K562 (cell line): ENCODE data around the gene FAF2. TPM values are rescaled to one million over a fixed set of nuclear protein-coding genes. Genes with fewer than 3 reads are reported as not detected.
A peak's percentile ranks its signal among the peaks of the same experiment; 100 is the strongest.

Experiments used
- ATAC-seq: fragments of 200-7000 bp; cut with Tn5 transposase; 3 replicates; pipeline ENCODE4 v1.9.1; 2020; ENCODE audit warnings: moderate library complexity
- BruUV-seq: library from RNA; stranded (reverse); fragments of 400-500 nt; replicated peaks from 2 replicates; lab custom pipeline; 2021; lab: Mats Ljungman, UMichigan
- CTCF ChIA-PET: fragments of 300-600 bp; formaldehyde crosslinking; extraction: SDS; loops from one replicate; lab custom pipeline; 2021; ENCODE audit warnings: low intra/inter-chr PET ratio; lab: Yijun Ruan, JAX
- POLR2A ChIA-PET: fragments of 300-600, 350-650 bp; sonication (Branson Sonifier 250); formaldehyde crosslinking; extraction: SDS; loops from one replicate; lab custom pipeline; 2021; ENCODE audit warnings: antibody characterized with exemption, inconsistent platforms; lab: Yijun Ruan, JAX
- DNase-seq, 4 experiments: peaks; one replicate each; pipeline versions ENCODE4 v3.0.0 to v3.0.0-alpha.2; 2011 to 2018; ENCODE audit warnings: low spot score in 3 of 4, mixed read lengths in 3 of 4; ENCODE audit errors: extremely low read depth in 1 of 4
- FAIRE-seq: peaks from 2 replicates; lab custom pipeline; 2011; peaks lifted over from hg19 to GRCh38; lab: Jason Lieb, UNC
- H2AFZ ChIP-seq: 2 replicates; pipeline ENCODE4 v1.6.0; 2011; ENCODE audit warnings: low read depth, low read length, control low read depth, inconsistent platforms
- H3K27ac ChIP-seq: fragments of 200-600 bp; 3 replicates; pipeline ENCODE4 v1.8.0; 2011; ENCODE audit warnings: low read depth, mild to moderate bottlenecking, control low read depth, inconsistent platforms, low read length, moderate library complexity, mixed read lengths; ENCODE audit errors: extremely low read depth
- H3K27me3 ChIP-seq, 2 experiments: fragments of 300-600 bp in 1 of 2; 2 replicates in 1 of 2; 3 replicates in 1 of 2; pipeline versions ENCODE4 v1.6.0 to v1.8.0; 2011; ENCODE audit warnings: inconsistent platforms in 2 of 2, low read length in 2 of 2, mild to moderate bottlenecking in 1 of 2, mixed read lengths in 1 of 2, moderate library complexity in 1 of 2; ENCODE audit not compliant: control insufficient read depth in 2 of 2, insufficient read depth in 2 of 2
- H3K36me3 ChIP-seq: fragments of 300-600 bp; 3 replicates; pipeline ENCODE4 v1.8.0; 2011; ENCODE audit warnings: mild to moderate bottlenecking, low read length, inconsistent platforms; ENCODE audit not compliant: control insufficient read depth, insufficient read depth
- H3K4me1 ChIP-seq, 2 experiments: fragments of 200-600 bp in 1 of 2; replicated peaks in 1 of 2; 2 replicates in 1 of 2; 3 replicates in 1 of 2; pipeline versions ENCODE4 v1.5.1 to v1.8.0; 2011; ENCODE audit warnings: inconsistent platforms in 2 of 2, low read length in 2 of 2, mild to moderate bottlenecking in 1 of 2, mixed read lengths in 1 of 2, moderate library complexity in 1 of 2; ENCODE audit not compliant: control insufficient read depth in 2 of 2, insufficient read depth in 2 of 2
- H3K4me2 ChIP-seq: 2 replicates; pipeline ENCODE4 v1.6.1; 2011; ENCODE audit warnings: low read length, control low read depth, inconsistent platforms, mixed read lengths; ENCODE audit not compliant: insufficient read depth
- H3K4me3 ChIP-seq: fragments of 200-600 bp; sonication (generic), shearing (Covaris generic); 2 replicates; pipeline ENCODE4 v1.5.1; 2016; ENCODE audit warnings: control low read depth, inconsistent platforms
- H3K79me2 ChIP-seq: fragments of 200-600 bp; 3 replicates; pipeline ENCODE4 v1.8.0; 2011; ENCODE audit warnings: low read length, inconsistent platforms; ENCODE audit not compliant: control insufficient read depth, insufficient read depth
- H3K9ac ChIP-seq, 2 experiments: 2 replicates each; pipeline versions ENCODE4 v1.6.0 to v1.6.1; 2011; ENCODE audit warnings: low read depth in 2 of 2, low read length in 2 of 2, control low read depth in 1 of 2, inconsistent platforms in 1 of 2, mild to moderate bottlenecking in 1 of 2, mixed read lengths in 1 of 2; ENCODE audit not compliant: insufficient read depth in 1 of 2
- H3K9me1 ChIP-seq: one replicate; pipeline ENCODE4 v1.6.0; 2011; ENCODE audit warnings: inconsistent platforms, mild to moderate bottlenecking, low read length, moderate library complexity; ENCODE audit not compliant: control insufficient read depth, insufficient read depth
- H3K9me3 ChIP-seq: replicated peaks from 2 replicates; pipeline ENCODE4 v1.5.1; 2011; ENCODE audit warnings: low read depth, low read length, inconsistent platforms; ENCODE audit not compliant: control insufficient read depth, insufficient read depth
- H4K20me1 ChIP-seq: replicated peaks from 2 replicates; pipeline ENCODE4 v1.6.1; 2011; ENCODE audit warnings: low read length, inconsistent platforms, mixed read lengths; ENCODE audit not compliant: control insufficient read depth, insufficient read depth
- ADNP ChIP-seq: fragments of 200-800 bp; sonication (Bioruptor generic); IDR thresholded peaks from 2 replicates; pipeline ENCODE4 v1.6.1; 2016; ENCODE audit warnings: missing genetic modification characterization, missing compliant biosample characterization
- BCOR ChIP-seq: fragments of 450-650 bp; IDR thresholded peaks from 2 replicates; pipeline ENCODE4 v1.6.1; 2016
- CBX1 ChIP-seq: sonication (generic); IDR thresholded peaks from 2 replicates; pipeline ENCODE4 v1.6.1; 2016; ENCODE audit warnings: antibody characterized with exemption, low read depth, mild to moderate bottlenecking
- CBX3 ChIP-seq, 2 experiments: IDR thresholded peaks; 1 replicate in 1 of 2; 2 replicates in 1 of 2; pipeline ENCODE4 v1.6.1; 2012; ENCODE audit warnings: inconsistent platforms in 2 of 2, low read length in 2 of 2, borderline replicate concordance in 1 of 2, control low read depth in 1 of 2
- CHD4 ChIP-seq: fragments of 200-600 bp; sonication (generic); IDR thresholded peaks from 3 replicates; pipeline ENCODE4 v1.6.1; 2012; ENCODE audit warnings: low read depth, mild to moderate bottlenecking, mixed read lengths, low read length, inconsistent platforms; ENCODE audit not compliant: insufficient read depth, insufficient replicate concordance, poor library complexity, severe bottlenecking
- DIDO1 ChIP-seq: fragments of 450-650 bp; IDR thresholded peaks from 2 replicates; pipeline ENCODE4 v1.6.1; 2016; ENCODE audit warnings: low read depth, missing biosample characterization, missing genetic modification characterization
- HDAC2 ChIP-seq: fragments of 450-650 bp; IDR thresholded peaks from 2 replicates; pipeline ENCODE4 v1.6.1; 2016; ENCODE audit warnings: mild to moderate bottlenecking
- KDM1A ChIP-seq, 2 experiments: fragments of 450-650 bp; IDR thresholded peaks; 2 replicates each; pipeline ENCODE4 v1.6.1; 2016; ENCODE audit warnings: mild to moderate bottlenecking in 2 of 2
- MYBL2 ChIP-seq, 2 experiments: fragments of 450-650 bp in 1 of 2; sonication (generic) in 1 of 2; formaldehyde crosslinking in 1 of 2; IDR thresholded peaks; 2 replicates each; pipeline versions ENCODE4 v1.6.1 to v1.8.1; 2017 to 2022; ENCODE audit warnings: borderline replicate concordance in 1 of 2, inconsistent platforms in 1 of 2, low read depth in 1 of 2, mild to moderate bottlenecking in 1 of 2, missing genetic modification reagents in 1 of 2, moderate library complexity in 1 of 2
- MYNN ChIP-seq, 2 experiments: sonication (generic); formaldehyde crosslinking in 1 of 2; IDR thresholded peaks; 2 replicates each; pipeline versions ENCODE4 v1.5.0 to v1.6.1; 2016 to 2020; ENCODE audit warnings: antibody characterized with exemption in 1 of 2, missing genetic modification reagents in 1 of 2
- NR4A1 ChIP-seq, 2 experiments: fragments of 250-450 bp in 1 of 2; fragments of 450-650 bp in 1 of 2; sonication (Bioruptor Pico) in 1 of 2; IDR thresholded peaks; 2 replicates each; pipeline versions ENCODE4 v1.4.0 to v1.6.1; 2016 to 2020; ENCODE audit warnings: mild to moderate bottlenecking in 2 of 2, missing compliant biosample characterization in 1 of 2, missing genetic modification characterization in 1 of 2, moderate library complexity in 1 of 2
- PTBP1 ChIP-seq: fragments of 200-400 bp; formaldehyde crosslinking; IDR thresholded peaks from 2 replicates; pipeline ENCODE4 v1.6.1; 2017; ENCODE audit warnings: low read depth, low read length
- RBM25 ChIP-seq: fragments of 200-400 bp; formaldehyde crosslinking; IDR thresholded peaks from 2 replicates; pipeline ENCODE4 v1.6.1; 2018; ENCODE audit warnings: low read length, low read depth, moderate library complexity; ENCODE audit not compliant: severe bottlenecking
- RCOR1 ChIP-seq, 2 experiments: IDR thresholded peaks; 2 replicates each; pipeline ENCODE4 v1.6.1; 2012; ENCODE audit warnings: low read depth in 2 of 2, low read length in 2 of 2, borderline replicate concordance in 1 of 2, improper control_type of control experiment in 1 of 2
- SMARCA5 ChIP-seq: fragments of 450-650 bp; IDR thresholded peaks from 2 replicates; pipeline ENCODE4 v1.6.1; 2016
- ZKSCAN3 ChIP-seq: fragments of 250-450 bp; sonication (Bioruptor Pico); IDR thresholded peaks from 2 replicates; pipeline ENCODE4 v1.4.0; 2020
- ZKSCAN8 ChIP-seq: fragments of 200-800 bp; sonication (Bioruptor generic); IDR thresholded peaks from 2 replicates; pipeline ENCODE4 v1.6.1; 2016; ENCODE audit warnings: missing genetic modification characterization, missing compliant biosample characterization
- ZNF121 ChIP-seq: sonication (generic); formaldehyde crosslinking; conservative IDR thresholded peaks from 2 replicates; pipeline ENCODE4 v1.8.0; 2022; ENCODE audit warnings: missing genetic modification reagents
- WGBS: fragments of 100-300 bp; shearing (Covaris generic); methylation state at CpG from one replicate; pipeline ENCODE4 v1.1.6; 2016; ENCODE audit warnings: low coverage, mixed read lengths; ENCODE audit not compliant: insufficient coverage; ENCODE audit errors: missing lambda C conversion rate; 5-methylcytosine and 5-hydroxymethylcytosine counted together
- in situ Hi-C: fragments of 300-500 bp; cut with MboI; formaldehyde crosslinking; loops from 4 replicates; pipeline ENCODE4 v1.15.0; 2018; ENCODE audit warnings: inconsistent platforms, mixed read lengths
- intact Hi-C: fragments of 100-400 bp; cut with micrococcal nuclease; formaldehyde crosslinking; loops from 2 replicates; pipeline ENCODE4 v1.14.2; 2022
- polyA plus RNA-seq, 8 experiments: library from polyadenylated mRNA; depleted of rRNA in 4 of 8; stranded (reverse) in 5 of 8; unstranded in 3 of 8; fragments of >200 nt; fragmentation: Nextera tagmentation in 2 of 8; fragmentation: Illumina TruSeq in 1 of 8; extraction: Ambion mirVana in 2 of 8; extraction: Trizol in 1 of 8; gene quantifications; 2 replicates each; pipeline versions ENCODE4 v1.2.1 to v1.2.3, GENCODE V29; 2011 to 2014; ENCODE audit warnings: inconsistent platforms in 1 of 8, missing spikeins in 1 of 8
- total RNA-seq, 7 experiments: library from RNA; depleted of rRNA in 6 of 7; stranded (reverse); fragments of >200 nt in 6 of 7; fragmentation: Illumina TruSeq in 2 of 7; extraction: Trizol in 2 of 7; gene quantifications; 2 replicates each; pipeline versions ENCODE4 v1.2.1 to v1.2.3, GENCODE V29; 2011 to 2021; ENCODE audit warnings: low replicate concordance in 1 of 7
- TF ChIP-seq, protein P1 (sequence below): sonication (generic); formaldehyde crosslinking; IDR thresholded peaks from 2 replicates; pipeline ENCODE4 v1.8.1; 2023; ENCODE audit warnings: mild to moderate bottlenecking, missing genetic modification reagents

Gene FAF2
- total and polyA plus RNA-seq, 9 of the 15 experiments (the other 6 are each of a cell fraction or from before 2014, with no cell fraction given) = 25.0 to 44.6 (median 36.1) TPM

DNA sequence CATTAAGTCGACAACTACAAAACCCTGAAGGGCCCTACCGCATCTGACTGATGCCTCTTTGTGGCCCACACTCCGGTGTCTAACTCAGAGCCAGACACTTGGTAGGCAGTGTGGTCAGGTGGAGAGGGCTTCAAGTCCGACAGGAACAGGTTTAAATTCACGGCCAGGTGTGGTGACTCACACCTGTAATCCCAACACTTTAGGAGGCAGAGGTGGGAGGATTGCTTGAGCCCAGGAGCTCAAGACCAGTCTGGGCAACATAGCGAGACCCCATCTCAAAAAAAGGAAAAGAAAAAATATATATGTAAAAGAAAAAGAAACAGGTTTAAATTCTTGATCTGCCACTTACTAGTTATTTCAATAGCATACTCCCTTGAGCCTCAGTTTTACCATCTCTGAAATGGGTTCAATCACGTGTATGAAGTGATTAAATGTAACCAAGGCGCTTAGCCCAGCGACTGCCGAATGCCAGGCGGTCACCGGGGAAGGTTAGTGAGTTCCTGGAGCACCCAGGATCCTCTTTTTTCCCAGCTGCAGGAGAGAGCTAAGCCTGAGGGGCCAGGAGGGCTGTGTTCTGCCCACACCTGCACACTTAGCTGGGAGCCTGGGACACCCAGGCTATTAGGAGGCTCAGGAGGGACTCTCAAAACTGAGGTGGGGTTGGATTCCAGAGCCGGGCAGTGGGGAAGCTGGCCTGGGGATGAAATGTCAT is 32.8 kb upstream of the FAF2 start:
- Histone ChIP-seq H3K9me1 (peaks cover 4% of the 10 kb centered on the region), H3K27me3 (no peaks in the 10 kb centered on the region), H3K4me2 (peak overlapping the region; percentile 79), H3K36me3 (peaks cover 9% of the 10 kb centered on the region; the same call in 1 of the 3 replicates), H3K9ac (peak overlapping the region; percentile 71 to 91), H3K4me1 (peaks cover 12 to 17% of the 10 kb centered on the region in 2 experiments; a peak in 4 of 5 replicates), H3K79me2 (peaks cover 21% of the 10 kb centered on the region), H3K4me3 (peak overlapping the region; percentile 89), H2AFZ (peak overlapping the region; percentile 93), H3K27ac (peak overlapping the region; percentile 83), H3K9me3 (peaks cover 3% of the 10 kb centered on the region), H4K20me1 (peaks cover 5% of the 10 kb centered on the region; the same call in 1 of the 2 replicates)
- 61% methylated on average over 11 of the region's 13 CpGs for WGBS
- intact Hi-C loops (loop anchor here (5.0 to 10.0 kb wide), 2 partner anchors 69 to 202 kb away; no protein-coding TSS in a partner anchor), in situ Hi-C loops (no loop called here)
- FAIRE-seq (no peak), DNase-seq (peak in 1 of 4 experiments; percentile 9), ATAC-seq (no peak)
- no TSS peak for BruUV-seq
- ChIA-PET CTCF (interaction anchor here (1.3 to 1.6 kb wide), 2 partner anchors 128 to 196 kb away, joined by 4 to 7 read pairs; no protein-coding TSS in a partner anchor), POLR2A (interaction anchor here (0.6 to 1.7 kb wide), 5 partner anchors 8 to 128 kb away, joined by 3 to 7 read pairs (median 4); partner anchors contain the start of gene KIAA1191)
- TF ChIP-seq CBX1 (peak; percentile 83; the same call in 1 of the 2 replicates), RCOR1 (IDR thresholded peaks at IDR 0.05; ENCODE audit: borderline replicate concordance in 1 of 2, low read depth in 2 of 2, low read length in 2 of 2) (peak in 1 of 2 experiments; percentile 90; a peak in 3 of 4 replicates), ZKSCAN3 (CRISPR knock-in tag) (no peak), ZNF121 (CRISPR knock-in tag) (peak; percentile 79), BCOR (peak; percentile 99), CHD4 (peak; percentile 88), ADNP (tag) (peak; percentile 98), RBM25 (peak; percentile 95), ZKSCAN8 (CRISPR knock-in tag) (no peak), KDM1A (IDR thresholded peaks at IDR 0.05) (peak; percentile 88 to 94), CBX3 (IDR thresholded peaks at IDR 0.05; ENCODE audit: borderline replicate concordance in 1 of 2, low read length in 2 of 2) (peak in 1 of 2 experiments; percentile 81; a peak in 2 of 3 replicates), SMARCA5 (peak; percentile 88; the same call in 1 of the 2 replicates), MYBL2 (IDR thresholded peaks at IDR 0.05; ENCODE audit: low read depth) (no peak), MYBL2 (CRISPR knock-in tag; IDR thresholded peaks at IDR 0.05; ENCODE audit: borderline replicate concordance) (no peak), NR4A1 (CRISPR knock-in tag; IDR thresholded peaks at IDR 0.05) (no peak), NR4A1 (tag; IDR thresholded peaks at IDR 0.05) (no peak), MYNN (IDR thresholded peaks at IDR 0.05) (no peak), MYNN (CRISPR knock-in tag; IDR thresholded peaks at IDR 0.05) (no peak), PTBP1 (0 out of 2 replicates have a peak, but pooled peaks have one; percentile 38), DIDO1 (tag) (no peak), HDAC2 (peak; percentile 94; the same call in 1 of the 2 replicates)
- TF ChIP-seq, protein P1, sequence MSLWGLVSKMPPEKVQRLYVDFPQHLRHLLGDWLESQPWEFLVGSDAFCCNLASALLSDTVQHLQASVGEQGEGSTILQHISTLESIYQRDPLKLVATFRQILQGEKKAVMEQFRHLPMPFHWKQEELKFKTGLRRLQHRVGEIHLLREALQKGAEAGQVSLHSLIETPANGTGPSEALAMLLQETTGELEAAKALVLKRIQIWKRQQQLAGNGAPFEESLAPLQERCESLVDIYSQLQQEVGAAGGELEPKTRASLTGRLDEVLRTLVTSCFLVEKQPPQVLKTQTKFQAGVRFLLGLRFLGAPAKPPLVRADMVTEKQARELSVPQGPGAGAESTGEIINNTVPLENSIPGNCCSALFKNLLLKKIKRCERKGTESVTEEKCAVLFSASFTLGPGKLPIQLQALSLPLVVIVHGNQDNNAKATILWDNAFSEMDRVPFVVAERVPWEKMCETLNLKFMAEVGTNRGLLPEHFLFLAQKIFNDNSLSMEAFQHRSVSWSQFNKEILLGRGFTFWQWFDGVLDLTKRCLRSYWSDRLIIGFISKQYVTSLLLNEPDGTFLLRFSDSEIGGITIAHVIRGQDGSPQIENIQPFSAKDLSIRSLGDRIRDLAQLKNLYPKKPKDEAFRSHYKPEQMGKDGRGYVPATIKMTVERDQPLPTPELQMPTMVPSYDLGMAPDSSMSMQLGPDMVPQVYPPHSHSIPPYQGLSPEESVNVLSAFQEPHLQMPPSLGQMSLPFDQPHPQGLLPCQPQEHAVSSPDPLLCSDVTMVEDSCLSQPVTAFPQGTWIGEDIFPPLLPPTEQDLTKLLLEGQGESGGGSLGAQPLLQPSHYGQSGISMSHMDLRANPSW (CRISPR knock-in tag) = no peak
